SU-DHL-6 (cell line): ENCODE data around the gene HSP90AA1.

ENCODE experiments used
- H2AFZ ChIP-seq: fragments of 200-600 bp; sonication (generic); 2 replicates; pipeline ENCODE4 v1.6.1; 2014; ENCODE audit warnings: low read depth, mild to moderate bottlenecking, moderate library complexity, mixed read lengths, antibody characterized with exemption, low read length; ENCODE audit not compliant: severe bottlenecking
- H3F3A ChIP-seq: fragments of 200-600 bp; shearing (Covaris generic); 2 replicates; pipeline ENCODE4 v1.6.0; 2016; ENCODE audit warnings: antibody characterized with exemption, mild to moderate bottlenecking; ENCODE audit not compliant: insufficient read depth
- H3K27ac ChIP-seq: fragments of 200-600 bp; sonication (generic); 2 replicates; pipeline ENCODE4 v1.5.1; 2016; ENCODE audit warnings: low read depth, mild to moderate bottlenecking, low read length, moderate library complexity, mixed read lengths
- H3K27me3 ChIP-seq: fragments of 200-600 bp; sonication (generic), shearing (Covaris generic); 2 replicates; pipeline ENCODE4 v1.6.0; 2014; ENCODE audit warnings: mild to moderate bottlenecking, low read length
- H3K36me3 ChIP-seq: fragments of 200-600 bp; sonication (generic); 2 replicates; pipeline ENCODE4 v1.6.1; 2014; ENCODE audit warnings: mild to moderate bottlenecking, low read length, mixed read lengths
- H3K4me2 ChIP-seq: fragments of 300-600, 200-600 bp; shearing (Covaris generic), sonication (generic); 2 replicates; pipeline ENCODE4 v1.6.0; 2014; ENCODE audit warnings: low read length, low read depth, mild to moderate bottlenecking; ENCODE audit not compliant: poor library complexity, severe bottlenecking
- H3K4me3 ChIP-seq: fragments of 200-600 bp; sonication (generic); 2 replicates; pipeline ENCODE4 v1.5.1; 2014; ENCODE audit warnings: antibody characterized with exemption, low read length, mild to moderate bottlenecking, mixed read lengths; ENCODE audit not compliant: insufficient read depth, poor library complexity, severe bottlenecking
- H3K79me2 ChIP-seq: fragments of 200-600 bp; sonication (generic); 2 replicates; pipeline ENCODE4 v1.6.1; 2014; ENCODE audit warnings: mild to moderate bottlenecking, low read length, moderate library complexity; ENCODE audit not compliant: insufficient read depth
- H3K9ac ChIP-seq: fragments of 200-600 bp; sonication (generic); 2 replicates; pipeline ENCODE4 v1.7.0; 2014; ENCODE audit warnings: mild to moderate bottlenecking, low read length
- H3K9me2 ChIP-seq: fragments of 200-600 bp; sonication (generic); replicated peaks from 2 replicates; pipeline ENCODE4 v1.6.1; 2014; ENCODE audit warnings: low read length; ENCODE audit not compliant: insufficient read depth
- H3K9me3 ChIP-seq: fragments of 200-600 bp; sonication (generic); 2 replicates; pipeline ENCODE4 v1.6.1; 2014; ENCODE audit warnings: low read length, mixed read lengths; ENCODE audit not compliant: insufficient read depth
- H4K20me1 ChIP-seq: fragments of 200-600 bp; sonication (generic); 2 replicates; pipeline ENCODE4 v1.6.1; 2014; ENCODE audit warnings: low read depth, mild to moderate bottlenecking, antibody characterized with exemption, low read length, moderate library complexity, mixed read lengths
- EZH2phosphoT487 ChIP-seq: fragments of 200-600 bp; sonication (generic), shearing (Covaris generic); conservative IDR thresholded peaks from 2 replicates; pipeline ENCODE4 v1.6.1; 2018; ENCODE audit warnings: mild to moderate bottlenecking, antibody characterized with exemption, low read length, moderate library complexity, mixed read lengths
- TF ChIP-seq, protein P1 (sequence below): fragments of 200-600 bp; sonication (generic); IDR thresholded peaks from one replicate; pipeline ENCODE4 v1.5.1; 2017; ENCODE audit warnings: antibody characterized with exemption, mild to moderate bottlenecking, low read length, moderate library complexity; ENCODE audit not compliant: insufficient read depth, poor library complexity, severe bottlenecking

The HSP90AA1 gene

DNA sequence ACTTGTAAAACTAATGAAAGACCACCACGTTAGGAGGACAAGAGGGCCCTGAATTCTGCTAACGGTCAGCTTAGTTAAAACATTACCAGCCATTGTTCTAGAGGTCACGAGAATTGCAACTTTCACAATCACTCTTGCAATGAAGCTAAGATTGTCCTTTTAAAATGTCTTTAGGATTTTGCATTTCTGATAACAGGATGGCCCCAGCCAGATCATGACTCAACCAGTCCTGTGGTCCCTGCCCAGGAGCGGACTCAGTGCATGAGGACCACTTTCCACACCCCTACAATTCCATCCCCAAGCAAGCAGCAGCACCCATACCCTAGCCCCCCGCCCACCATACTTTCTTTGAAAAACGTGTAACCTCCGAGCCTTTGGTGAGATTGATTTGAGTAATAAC lies 28.7 kb downstream of the HSP90AA1 start:
- H3K4me2 ChIP-seq = no peak overlapping the region
- H3K79me2 ChIP-seq = no peaks in the 10 kb centered on the region
- no peak overlapping the region for H3K27ac ChIP-seq
- no peaks in the 10 kb centered on the region for H4K20me1 ChIP-seq
- no peaks in the 10 kb centered on the region for H3F3A ChIP-seq
- H3K9me2 ChIP-seq = no peaks in the 10 kb centered on the region
- H3K9me3 ChIP-seq = no peaks in the 10 kb centered on the region
- H2AFZ ChIP-seq = no peak overlapping the region
- H3K4me3 ChIP-seq = no peak overlapping the region
- H3K9ac ChIP-seq = no peak overlapping the region
- no peaks in the 10 kb centered on the region for H3K36me3 ChIP-seq
- H3K27me3 ChIP-seq = no peaks in the 10 kb centered on the region
- TF ChIP-seq EZH2phosphoT487 = no peak
- TF ChIP-seq, protein P1, sequence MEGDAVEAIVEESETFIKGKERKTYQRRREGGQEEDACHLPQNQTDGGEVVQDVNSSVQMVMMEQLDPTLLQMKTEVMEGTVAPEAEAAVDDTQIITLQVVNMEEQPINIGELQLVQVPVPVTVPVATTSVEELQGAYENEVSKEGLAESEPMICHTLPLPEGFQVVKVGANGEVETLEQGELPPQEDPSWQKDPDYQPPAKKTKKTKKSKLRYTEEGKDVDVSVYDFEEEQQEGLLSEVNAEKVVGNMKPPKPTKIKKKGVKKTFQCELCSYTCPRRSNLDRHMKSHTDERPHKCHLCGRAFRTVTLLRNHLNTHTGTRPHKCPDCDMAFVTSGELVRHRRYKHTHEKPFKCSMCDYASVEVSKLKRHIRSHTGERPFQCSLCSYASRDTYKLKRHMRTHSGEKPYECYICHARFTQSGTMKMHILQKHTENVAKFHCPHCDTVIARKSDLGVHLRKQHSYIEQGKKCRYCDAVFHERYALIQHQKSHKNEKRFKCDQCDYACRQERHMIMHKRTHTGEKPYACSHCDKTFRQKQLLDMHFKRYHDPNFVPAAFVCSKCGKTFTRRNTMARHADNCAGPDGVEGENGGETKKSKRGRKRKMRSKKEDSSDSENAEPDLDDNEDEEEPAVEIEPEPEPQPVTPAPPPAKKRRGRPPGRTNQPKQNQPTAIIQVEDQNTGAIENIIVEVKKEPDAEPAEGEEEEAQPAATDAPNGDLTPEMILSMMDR = no peak

DNA sequence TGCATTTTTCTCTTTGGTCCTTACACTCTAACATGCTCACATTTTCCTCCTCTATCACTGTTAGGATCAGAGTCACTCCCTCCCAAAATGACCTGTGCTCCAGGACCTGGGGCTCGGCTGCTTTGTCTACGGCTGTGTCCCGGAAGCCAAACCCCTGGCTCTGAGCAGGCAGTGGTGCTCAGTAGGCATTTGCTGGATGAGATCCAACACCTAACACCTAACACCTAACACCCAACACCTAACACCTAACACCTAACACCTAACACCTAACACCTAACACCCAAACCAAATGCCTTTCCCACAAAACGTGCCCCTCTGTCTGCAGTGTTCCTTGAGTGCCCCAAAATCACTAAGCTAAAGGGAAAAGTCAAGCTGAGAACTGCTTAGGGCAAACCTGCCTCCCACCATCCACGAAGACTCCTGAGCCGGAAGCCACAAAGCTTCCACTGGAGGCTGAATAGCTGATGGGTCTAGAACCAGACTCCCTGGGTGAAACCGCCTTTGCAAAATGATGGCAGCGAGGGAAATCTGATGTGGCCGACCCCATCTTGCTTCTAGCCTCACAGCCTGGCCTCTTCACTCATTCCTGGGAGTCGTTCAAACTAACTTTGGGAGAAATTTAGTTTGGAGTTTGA lies 29.2 kb downstream of the HSP90AA1 start:
- Histone ChIP-seq H4K20me1 (no peaks in the 10 kb centered on the region), H3K27ac (no peak overlapping the region), H3K9ac (no peak overlapping the region), H3K36me3 (no peaks in the 10 kb centered on the region), H3K9me2 (no peaks in the 10 kb centered on the region), H2AFZ (no peak overlapping the region), H3K4me3 (no peak overlapping the region), H3K9me3 (no peaks in the 10 kb centered on the region), H3F3A (no peaks in the 10 kb centered on the region), H3K4me2 (no peak overlapping the region), H3K79me2 (no peaks in the 10 kb centered on the region), H3K27me3 (no peaks in the 10 kb centered on the region)
- TF ChIP-seq, protein P1 = no peak
- TF ChIP-seq EZH2phosphoT487 = no peak

DNA sequence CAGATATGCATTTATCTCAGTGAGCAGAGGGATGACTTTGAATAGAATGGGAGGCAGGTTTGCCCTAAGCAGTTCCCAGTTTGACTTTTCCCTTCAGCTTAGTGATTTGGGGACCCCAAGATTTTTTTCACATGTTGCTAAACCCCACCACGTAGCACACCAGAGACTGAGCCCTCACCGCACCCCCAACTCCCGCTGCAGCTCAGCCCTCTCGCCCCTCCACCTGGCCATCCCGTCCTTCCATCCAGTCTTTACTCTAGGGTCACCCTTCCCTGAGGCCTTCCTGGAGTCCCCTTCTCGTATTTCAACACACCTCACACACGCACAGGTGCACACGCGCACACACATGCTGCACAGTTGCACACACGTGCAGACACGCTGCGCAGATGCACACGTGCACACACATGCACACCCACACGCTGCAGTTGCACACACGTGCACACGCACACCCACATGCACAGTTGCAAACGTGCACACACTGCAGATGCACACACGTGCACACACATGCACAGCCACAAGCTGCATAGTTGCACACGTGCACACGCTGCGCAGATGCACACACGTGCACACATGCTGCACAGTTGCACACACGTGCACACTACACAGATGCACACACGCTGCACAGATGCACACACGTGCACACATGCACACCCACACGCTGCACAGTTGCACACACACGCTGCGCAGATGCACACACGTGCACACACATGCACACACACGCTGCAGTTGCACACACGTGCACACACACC lies 30.0 kb downstream of the HSP90AA1 start:
- H3K79me2 ChIP-seq = no peaks in the 10 kb centered on the region
- H3K4me2 ChIP-seq = no peak overlapping the region
- H3K9me3 ChIP-seq = no peaks in the 10 kb centered on the region
- no peaks in the 10 kb centered on the region for H3F3A ChIP-seq
- TF ChIP-seq, protein P1 = no peak
- TF ChIP-seq EZH2phosphoT487 = no peak
- H3K27me3 ChIP-seq = no peaks in the 10 kb centered on the region
- no peaks in the 10 kb centered on the region for H3K9me2 ChIP-seq
- H4K20me1 ChIP-seq = no peaks in the 10 kb centered on the region
- no peak overlapping the region for H3K27ac ChIP-seq
- no peak overlapping the region for H3K4me3 ChIP-seq
- no peaks in the 10 kb centered on the region for H3K36me3 ChIP-seq
- no peak overlapping the region for H3K9ac ChIP-seq
- H2AFZ ChIP-seq = no peak overlapping the region
